NCI-H748 (cell line): ENCODE measurements around the gene GPR137B.

Experiments used
- DNase-seq: peaks from one replicate; lab custom pipeline; 2025; ENCODE audit not compliant: unreplicated experiment; lab: John Stamatoyannopoulos, UW

Gene GPR137B

DNA sequence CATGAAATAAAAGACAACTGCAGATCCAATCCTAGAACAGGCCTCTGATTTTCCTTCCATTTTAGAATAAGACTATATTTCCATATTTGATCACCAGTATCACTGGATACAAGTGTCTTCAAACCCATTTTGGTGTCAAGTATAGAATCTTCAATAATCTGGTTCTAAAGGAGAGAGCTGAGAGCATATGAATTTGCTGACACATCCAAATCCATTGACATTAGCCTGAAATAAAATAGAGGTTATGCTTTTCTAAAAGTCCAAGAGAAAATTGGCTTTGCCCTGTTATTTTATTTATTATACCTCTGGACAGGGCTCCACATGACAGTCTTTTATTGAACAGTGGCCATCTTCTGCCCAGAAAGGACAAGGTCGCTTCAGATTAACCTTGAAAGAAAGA lies 110.8 kb downstream of the GPR137B start:
- DNase-seq: no peak

DNA sequence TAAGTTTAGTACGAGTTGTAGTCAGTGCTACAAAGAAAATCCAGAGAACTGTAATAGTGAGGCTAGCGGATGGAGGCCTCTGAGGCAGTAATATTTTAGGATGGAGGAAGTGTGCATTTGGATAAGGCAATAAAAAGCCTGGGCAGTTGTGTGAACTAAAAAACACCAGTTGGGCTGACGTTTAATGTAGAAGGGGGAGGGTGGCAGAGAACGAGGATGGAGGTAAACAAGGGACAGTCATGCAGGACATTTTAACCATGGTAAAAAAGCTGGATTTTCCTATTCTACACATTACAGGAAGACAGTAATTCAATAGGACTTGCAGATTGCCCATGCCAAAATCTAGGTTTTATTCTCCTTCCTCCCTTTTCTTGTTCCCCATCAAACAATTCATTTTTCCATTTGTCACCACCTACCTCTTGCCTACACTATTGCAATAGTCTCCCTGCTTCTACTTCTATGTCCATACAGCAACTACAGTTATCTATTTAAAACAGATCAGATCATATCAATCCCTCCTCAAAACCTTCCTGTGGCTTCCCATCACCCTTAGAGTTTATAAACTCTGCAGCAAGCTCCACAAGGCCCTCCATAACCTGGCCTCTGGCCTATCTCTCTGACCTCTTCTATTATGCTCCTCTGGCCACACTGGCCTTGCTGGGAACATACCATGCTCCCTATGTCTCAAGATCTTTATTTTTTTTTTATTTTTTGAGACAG lies 111.7 kb downstream of the GPR137B start:
- no peak for DNase-seq

GRCh38 chr1:236257216-236257615 lies 114.9 kb downstream of the GPR137B start:
- no peak for DNase-seq

- DNase-seq: no peak
Observed at GRCh38 chr1:236258114-236258622, 115.8 kb downstream of the GPR137B start.
